SHP77 (cell line): ENCODE results near the gene INSRR.

Experiments
- DNase-seq, 2 experiments: peaks; one replicate each; lab custom pipeline; 2025; lab: John Stamatoyannopoulos, UW

INSRR gene

GRCh38 chr1:156848461-156849150, 10.3 kb downstream of the INSRR start:
- DNase-seq: no peak

- no peak for DNase-seq
These were observed 11.1 kb downstream of the INSRR start for GRCh38 chr1:156847591-156848460.

DNA sequence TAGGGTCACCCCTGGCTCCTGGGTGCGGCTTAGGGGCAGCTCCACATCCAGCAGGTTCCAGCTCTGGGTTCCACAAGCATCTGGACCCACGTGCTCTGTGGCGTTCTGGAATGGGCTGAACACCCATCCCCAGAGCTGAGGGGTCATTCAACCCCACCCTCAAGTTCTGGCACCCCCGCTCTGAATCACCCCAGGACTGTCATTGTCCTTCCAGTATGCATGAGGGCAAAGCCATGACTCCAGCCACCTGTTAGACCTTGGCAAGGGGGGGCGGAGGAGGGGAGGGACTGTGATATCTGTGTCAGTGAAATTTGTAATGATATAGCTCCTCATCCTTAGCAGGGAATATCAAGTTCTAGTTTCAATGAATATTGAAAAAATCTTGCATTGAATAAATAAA, 12.3 kb downstream of the INSRR start:
- DNase-seq: no peak

DNA sequence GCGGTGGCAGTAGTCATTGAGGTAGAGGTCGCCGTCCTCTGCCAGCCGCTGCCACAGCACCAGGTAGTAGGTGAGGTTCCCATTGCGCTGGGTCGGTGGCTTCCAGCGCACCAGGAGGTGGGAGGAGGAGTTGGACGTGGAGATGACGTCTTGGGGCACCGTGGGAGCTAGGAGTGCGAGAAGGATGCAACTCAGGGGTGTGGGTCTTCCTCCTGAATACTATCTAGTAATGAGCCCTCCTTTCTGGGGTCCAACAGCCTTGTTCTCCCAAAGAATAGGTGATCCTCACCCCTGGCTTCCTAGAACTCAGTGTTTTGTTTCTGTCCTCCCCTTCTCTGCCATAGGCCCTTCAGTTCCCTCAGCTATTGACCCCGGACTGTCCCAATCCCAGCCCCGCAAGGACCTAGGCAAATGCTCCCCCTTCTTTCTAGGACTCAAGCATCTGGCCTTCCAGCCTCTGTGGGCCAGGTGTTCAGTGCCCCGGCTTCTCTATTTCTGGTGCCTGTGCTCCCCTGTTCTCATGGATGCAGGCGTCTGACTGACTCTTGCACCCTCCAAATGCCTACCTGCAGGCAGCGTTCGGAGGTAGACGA, 12.9 kb downstream of the INSRR start:
- DNase-seq: no peak

- DNase-seq: no peak
These were observed 13.6 kb downstream of the INSRR start for GRCh38 chr1:156845055-156845952.

DNA sequence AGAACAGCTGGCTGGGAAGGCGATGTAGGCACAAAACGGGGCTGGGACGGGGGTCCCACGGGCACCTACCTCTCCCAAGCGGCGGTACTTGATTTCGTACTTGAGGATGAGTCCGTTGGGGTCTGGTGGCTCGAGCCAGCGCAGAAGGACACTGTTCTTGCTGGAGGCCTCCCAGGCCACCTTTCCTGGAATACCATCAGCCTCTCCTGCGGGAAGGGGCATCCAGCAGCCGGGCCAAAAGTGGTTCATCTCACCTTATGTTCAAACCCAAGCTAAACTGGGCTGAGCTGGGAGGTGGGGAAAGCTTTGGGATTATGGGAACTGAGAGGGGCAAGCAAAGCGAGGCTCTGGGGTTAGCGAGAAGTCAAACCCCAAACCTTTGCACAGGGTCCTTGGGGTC, 14.3 kb downstream of the INSRR start:
- no peak for DNase-seq

DNA sequence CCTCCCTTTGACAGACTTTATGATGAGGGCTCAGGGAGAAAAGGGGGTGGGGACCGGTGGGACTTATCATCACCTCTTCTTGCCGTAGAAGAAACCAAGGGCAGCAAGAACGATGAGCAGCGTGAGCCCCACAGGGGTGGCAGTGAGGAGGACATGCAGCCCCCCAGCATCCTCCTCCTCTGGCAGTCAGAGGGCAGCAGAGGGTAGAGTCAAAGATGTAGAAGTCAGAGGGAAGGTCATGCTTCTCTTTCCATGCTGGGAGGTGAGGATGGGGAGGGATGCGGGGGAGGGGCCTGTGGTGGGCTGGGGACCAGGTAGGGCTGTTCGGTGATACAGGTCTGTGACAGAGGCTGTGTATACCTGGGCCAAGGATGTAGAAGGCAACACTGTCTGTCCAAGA, 14.8 kb downstream of the INSRR start:
- no peak for DNase-seq

DNA sequence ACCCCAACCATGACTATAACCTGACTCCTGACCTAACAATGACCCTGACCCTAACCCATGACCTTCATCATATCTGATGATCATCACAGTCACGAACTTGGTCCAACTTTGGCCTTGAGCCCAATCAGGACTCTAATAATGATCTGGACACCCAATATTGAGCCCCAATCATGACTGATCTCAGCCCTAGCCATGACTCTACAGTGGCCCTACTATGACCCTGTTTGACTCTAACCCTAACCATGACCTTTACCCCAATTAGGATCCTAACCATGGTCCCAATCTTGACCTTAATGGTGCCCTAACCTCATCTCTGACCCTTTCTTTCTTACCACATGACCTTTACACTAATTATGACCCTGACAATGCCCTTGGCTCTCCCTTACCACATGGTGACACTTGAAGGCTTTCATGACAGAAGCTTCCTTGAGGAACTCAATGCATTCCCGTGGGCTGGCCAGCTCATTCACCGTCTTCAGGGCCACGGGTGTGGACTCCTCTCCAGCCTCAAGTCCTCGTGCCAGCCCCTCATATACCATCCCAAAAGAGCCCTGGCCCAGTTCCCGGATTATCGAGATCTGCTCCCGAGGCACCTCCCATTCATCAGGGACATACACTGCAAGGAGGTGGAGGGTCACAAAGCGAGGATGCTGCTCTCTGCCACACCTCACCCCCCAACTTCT, 16.2 kb downstream of the INSRR start:
- DNase-seq: no peak

DNA sequence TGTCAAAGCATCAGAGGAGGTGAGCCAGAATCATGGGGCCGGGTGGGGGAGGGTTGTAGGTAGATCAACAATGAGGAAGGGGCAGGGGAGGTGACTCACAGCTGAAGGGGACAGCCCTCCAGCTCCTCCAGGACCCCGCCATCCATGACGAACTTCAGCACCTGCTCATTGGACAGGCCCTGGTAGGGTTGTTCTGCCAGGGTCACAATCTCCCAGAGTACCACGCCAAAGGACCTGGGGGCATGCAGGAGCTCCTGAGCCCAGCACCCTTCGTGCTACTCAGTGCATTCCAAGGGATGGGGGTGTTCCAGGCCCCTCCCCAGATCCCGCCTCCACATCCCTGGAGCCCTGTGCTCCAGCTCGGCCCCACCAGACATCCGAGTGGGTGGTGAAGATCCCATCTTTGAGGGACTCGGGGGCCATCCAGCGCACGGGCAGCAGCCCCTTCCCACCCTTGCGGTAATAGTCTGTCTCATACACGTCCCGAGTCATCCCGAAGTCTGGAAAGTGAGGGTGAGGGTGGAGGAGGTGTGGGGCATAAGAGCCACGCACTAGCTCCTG, 17.5 kb downstream of the INSRR start:
- no peak for DNase-seq

DNA sequence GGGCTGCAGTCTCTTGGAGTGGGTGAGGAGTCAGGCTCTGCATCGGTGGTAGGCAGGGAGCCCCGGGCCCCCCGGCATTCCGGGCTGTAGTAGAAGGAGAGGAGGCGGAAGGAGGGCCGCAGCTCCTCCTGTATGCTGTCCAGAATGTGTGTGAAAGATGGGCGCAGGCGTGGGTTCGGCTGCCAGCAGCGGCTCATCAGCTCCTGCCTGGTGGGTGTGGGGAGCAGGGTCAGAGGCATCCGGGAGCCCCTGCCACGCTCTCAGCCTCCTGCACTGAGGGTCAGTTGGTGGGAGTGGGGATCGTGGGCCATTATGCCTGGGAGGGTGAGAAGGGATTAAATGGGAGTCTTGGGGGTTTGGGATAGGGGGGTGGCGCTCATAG, 18.0 kb downstream of the INSRR start:
- no peak for DNase-seq

- DNase-seq: no peak
These were observed 18.6 kb downstream of the INSRR start for GRCh38 chr1:156840186-156840897.

GRCh38 chr1:156839426-156840109, 19.3 kb downstream of the INSRR start:
- no peak for DNase-seq

DNA sequence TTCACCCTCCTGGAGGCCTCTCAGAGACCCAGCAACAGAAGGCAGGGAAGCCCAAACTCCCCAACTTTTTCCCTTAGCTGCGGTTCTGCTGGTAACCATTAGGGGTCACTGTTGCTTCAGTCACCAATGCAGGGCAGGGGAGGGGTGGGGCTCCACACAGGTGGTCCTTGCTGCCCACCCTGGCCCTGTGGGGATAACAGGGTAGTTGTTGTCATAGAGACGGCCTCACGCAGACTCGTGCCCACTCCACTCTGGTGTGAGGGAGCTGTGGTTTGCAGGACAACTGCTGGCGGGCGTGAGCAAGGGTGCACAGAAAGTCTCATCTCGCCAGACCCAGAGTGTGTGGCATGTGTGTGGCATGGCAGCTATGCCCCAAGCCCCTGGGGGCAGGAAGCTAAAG, 19.9 kb downstream of the INSRR start:
- DNase-seq: peak in 1 of 2 experiments; percentile 37

- no peak for DNase-seq
These were observed 22.0 kb downstream of the INSRR start for GRCh38 chr1:156836892-156837291.

GRCh38 chr1:156836041-156836654, 22.8 kb downstream of the INSRR start:
- DNase-seq: no peak

DNA sequence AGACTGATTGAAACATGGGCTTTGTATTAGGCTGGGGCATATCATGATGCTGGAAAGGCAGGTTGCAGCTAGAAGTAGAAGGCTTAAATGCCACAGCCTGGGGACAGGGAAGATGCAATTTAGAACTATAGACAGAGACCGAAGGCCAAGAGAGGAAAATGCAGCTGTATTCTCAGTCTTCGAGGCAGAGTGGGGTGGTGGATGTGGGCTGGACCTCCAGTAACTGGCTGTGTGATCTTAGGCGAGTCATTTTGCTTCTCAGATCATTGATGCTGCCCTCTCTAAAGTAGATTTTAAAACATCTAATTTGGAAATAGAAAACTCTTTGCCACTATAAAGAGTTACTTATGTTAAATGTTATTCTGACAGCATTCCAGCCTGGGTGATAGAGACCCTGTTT, 24.6 kb downstream of the INSRR start:
- DNase-seq: no peak

GRCh38 chr1:156833603-156834002, 25.3 kb downstream of the INSRR start:
- DNase-seq: peak; percentile 43 to 58

GRCh38 chr1:156832434-156832833, 26.5 kb downstream of the INSRR start:
- DNase-seq: no peak

DNA sequence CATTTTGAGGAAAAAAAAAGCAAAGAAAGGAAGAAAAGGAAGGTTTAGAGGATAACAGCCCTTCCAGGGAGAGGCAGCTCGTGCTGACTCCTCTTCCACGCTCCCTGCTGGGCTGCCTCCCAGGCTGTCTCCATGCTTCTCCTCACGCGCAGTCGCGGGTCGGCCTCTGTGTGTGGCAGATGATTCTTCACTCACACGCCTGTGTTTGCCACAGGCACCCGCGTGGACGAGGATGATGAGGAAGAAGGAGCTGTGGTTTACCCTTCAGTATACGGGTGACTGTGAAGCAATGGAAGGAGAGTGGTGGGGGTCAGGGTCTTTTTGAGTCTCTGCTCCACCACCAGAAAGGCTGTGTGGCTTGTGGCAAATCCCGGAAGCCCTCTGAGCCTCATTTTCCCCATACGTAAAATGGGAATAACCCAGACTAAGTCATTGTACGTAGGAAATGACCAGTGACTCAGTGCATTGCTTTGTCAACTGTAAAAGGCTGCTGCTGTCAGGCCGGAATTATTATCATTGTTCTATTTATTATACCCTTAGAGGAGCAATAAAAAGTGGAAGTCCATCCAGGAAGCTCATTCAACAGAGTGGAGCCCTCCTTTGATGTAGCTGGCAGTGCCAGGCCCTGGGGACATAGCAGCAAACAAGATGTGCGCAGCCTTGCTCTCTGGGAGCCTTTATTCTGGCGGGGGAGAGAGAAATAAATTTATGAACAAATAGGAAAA, 30.4 kb downstream of the INSRR start:
- no peak for DNase-seq
